ENCODE data around the gene IFNA13. TPM values are rescaled to one million over a fixed set of nuclear protein-coding genes. Genes with fewer than 3 reads are reported as not detected.
A peak's percentile ranks its signal among the peaks of the same experiment; 100 is the strongest.

IFNA13 gene
- total and polyA plus RNA-seq, 2 experiments from 2014 or later: not detected

- peaks cover 4% of the 10 kb centered on the region for H3K27me3 Mint-ChIP-seq (ENCODE audit: insufficient read depth, low read depth, poor library complexity)
- TF ChIP-seq ZNF462 (CRISPR knock-in tag; IDR thresholded peaks at IDR 0.05) (no peak), POLR2AphosphoS5 (IDR thresholded peaks at IDR 0.05; ENCODE audit: low read depth) (no peak), STAT1 (IDR thresholded peaks at IDR 0.05; ENCODE audit: unreplicated experiment) (no peak), EZH2phosphoT487 (IDR thresholded peaks at IDR 0.05; ENCODE audit: unreplicated experiment) (no peak), ETS1 (IDR thresholded peaks at IDR 0.05) (no peak)
Measured at GRCh38 chr9:21340735-21341134, 27.1 kb downstream of the IFNA13 start.

GRCh38 chr9:21336457-21336856, 31.4 kb downstream of the IFNA13 start:
- Histone ChIP-seq H3K4me2 (no peak overlapping the region), H3K4me1 (ENCODE audit: insufficient read depth) (peaks cover 14% of the 10 kb centered on the region), H3K36me3 (ENCODE audit: insufficient read depth) (no peaks in the 10 kb centered on the region), H3K27me3 (ENCODE audit: insufficient read depth) (no peaks in the 10 kb centered on the region), H3F3A (replicated peaks; ENCODE audit: low read depth) (no peaks in the 10 kb centered on the region), H3K27ac (ENCODE audit: low read depth) (no peak overlapping the region), H2AFZ (0 out of 2 replicates have a peak overlapping the region, but pooled peaks have one; percentile 63), H3K9me2 (ENCODE audit: insufficient read depth) (no peaks in the 10 kb centered on the region), H4K20me1 (replicated peaks; ENCODE audit: insufficient read depth) (peaks cover 15% of the 10 kb centered on the region), H3K79me2 (replicated peaks; ENCODE audit: insufficient read depth) (peaks cover 36% of the 10 kb centered on the region), H3K4me3 (no peak overlapping the region)
- no peak for TF ChIP-seq POLR2AphosphoS5 (IDR thresholded peaks at IDR 0.05; ENCODE audit: low read depth)
- TF ChIP-seq STAT1 (IDR thresholded peaks at IDR 0.05; ENCODE audit: unreplicated experiment): no peak
- peak in 1 of 2 experiments; percentile 12; a peak in 1 of 4 replicates for TF ChIP-seq CTCF (conservative IDR thresholded peaks at IDR 0.05; ENCODE audit: low read depth in 2 of 2)
- no peak for TF ChIP-seq CREB1 (CRISPR knock-in tag; IDR thresholded peaks at IDR 0.05; ENCODE audit: low read depth)
- Mint-ChIP-seq H3K4me3 (no peak overlapping the region), H3K27me3 (ENCODE audit: insufficient read depth, low read depth, poor library complexity) (peaks cover 4% of the 10 kb centered on the region), H3K4me1 (peaks cover 29% of the 10 kb centered on the region), H3K27ac (no peak overlapping the region), H3K9me3 (no peaks in the 10 kb centered on the region), H3K36me3 (ENCODE audit: low read depth) (peaks cover 12% of the 10 kb centered on the region; the same call in 2 of the 3 replicates)
- ATAC-seq (no peak; the same call in 2 of the 3 replicates), DNase-seq (ENCODE audit: low spot score) (peak; percentile 20)

More at GRCh38 chr9:21340735-21341134, 27.1 kb downstream of the IFNA13 start:
- no peak overlapping the region for H2AFZ ChIP-seq
- H3F3A ChIP-seq (replicated peaks; ENCODE audit: low read depth): no peaks in the 10 kb centered on the region
- no peak overlapping the region for H3K4me3 Mint-ChIP-seq
- H3K36me3 Mint-ChIP-seq (ENCODE audit: low read depth): no peaks in the 10 kb centered on the region
- no peak overlapping the region for H3K27ac ChIP-seq (ENCODE audit: low read depth)
- no peaks in the 10 kb centered on the region for H3K79me2 ChIP-seq (replicated peaks; ENCODE audit: insufficient read depth)
- no peaks in the 10 kb centered on the region for H4K20me1 ChIP-seq (replicated peaks; ENCODE audit: insufficient read depth)
- DNase-seq (ENCODE audit: low spot score): no peak
- no peaks in the 10 kb centered on the region for H3K4me1 ChIP-seq (ENCODE audit: insufficient read depth)
- H3K4me2 ChIP-seq: no peak overlapping the region
- H3K4me3 ChIP-seq: no peak overlapping the region
- no peak for ATAC-seq
- no peaks in the 10 kb centered on the region for H3K9me2 ChIP-seq (ENCODE audit: insufficient read depth)
- H3K27me3 ChIP-seq (ENCODE audit: insufficient read depth): no peaks in the 10 kb centered on the region
- H3K4me1 Mint-ChIP-seq: peaks cover 9% of the 10 kb centered on the region
- H3K9me3 Mint-ChIP-seq: no peaks in the 10 kb centered on the region
- H3K27ac Mint-ChIP-seq: no peak overlapping the region
- H3K36me3 ChIP-seq (ENCODE audit: insufficient read depth): no peaks in the 10 kb centered on the region
